Activated naive CD8-positive, alpha-beta T cell treated with anti-CD3 and anti-CD28 coated beads, Interleukin-2, amount 50 U/mL, for 24 hours (primary cell): ENCODE results near the gene MAP4K5.

Experiments
- ATAC-seq: fragments of 150-1000 bp; cut with Tn5 transposase; one replicate; pipeline ENCODE4 v1.10.0; 2021
- DNase-seq: peaks from one replicate; pipeline ENCODE4 v3.0.0; 2021
- H3K27ac Mint-ChIP-seq: one replicate; pipeline ENCODE4 v1.8.0; 2021; ENCODE audit warnings: mild to moderate bottlenecking, mixed read lengths
- H3K27me3 Mint-ChIP-seq: one replicate; pipeline ENCODE4 v1.8.0; 2021; ENCODE audit warnings: mixed read lengths
- H3K36me3 Mint-ChIP-seq: one replicate; pipeline ENCODE4 v1.8.0; 2021; ENCODE audit warnings: low read depth, mixed read lengths
- H3K4me1 Mint-ChIP-seq: one replicate; pipeline ENCODE4 v1.8.0; 2021; ENCODE audit warnings: mixed read lengths
- H3K4me3 Mint-ChIP-seq: one replicate; pipeline ENCODE4 v1.8.0; 2021; ENCODE audit warnings: mild to moderate bottlenecking, moderate library complexity, mixed read lengths
- H3K9me3 Mint-ChIP-seq: one replicate; pipeline ENCODE4 v1.8.0; 2021; ENCODE audit warnings: mixed read lengths

The MAP4K5 gene

GRCh38 chr14:50389668-50390441 lies 142.5 kb downstream of the MAP4K5 start:
- no peak overlapping the region for H3K4me3 Mint-ChIP-seq
- H3K9me3 Mint-ChIP-seq: no peaks in the 10 kb centered on the region
- no peaks in the 10 kb centered on the region for H3K27me3 Mint-ChIP-seq
- no peaks in the 10 kb centered on the region for H3K4me1 Mint-ChIP-seq
- DNase-seq: no peak
- no peaks in the 10 kb centered on the region for H3K36me3 Mint-ChIP-seq
- ATAC-seq: no peak
- H3K27ac Mint-ChIP-seq: no peak overlapping the region

- no peak for DNase-seq
- ATAC-seq: no peak
- Mint-ChIP-seq H3K27me3 (no peaks in the 10 kb centered on the region), H3K27ac (no peak overlapping the region), H3K4me3 (no peak overlapping the region), H3K36me3 (no peaks in the 10 kb centered on the region), H3K9me3 (no peaks in the 10 kb centered on the region), H3K4me1 (no peaks in the 10 kb centered on the region)
These were observed 144.0 kb downstream of the MAP4K5 start for GRCh38 chr14:50388256-50388931.

- no peak for DNase-seq
- Mint-ChIP-seq H3K36me3 (no peaks in the 10 kb centered on the region), H3K9me3 (no peaks in the 10 kb centered on the region), H3K27me3 (no peaks in the 10 kb centered on the region), H3K4me1 (no peaks in the 10 kb centered on the region), H3K27ac (no peak overlapping the region), H3K4me3 (no peak overlapping the region)
- ATAC-seq: no peak
These were observed 144.8 kb downstream of the MAP4K5 start for GRCh38 chr14:50387548-50387947.

GRCh38 chr14:50383618-50384225 lies 148.6 kb downstream of the MAP4K5 start:
- H3K36me3 Mint-ChIP-seq: no peaks in the 10 kb centered on the region
- H3K4me3 Mint-ChIP-seq: no peak overlapping the region
- ATAC-seq (no peak), DNase-seq (no peak)
- H3K27ac Mint-ChIP-seq: no peak overlapping the region
- no peaks in the 10 kb centered on the region for H3K4me1 Mint-ChIP-seq
- H3K27me3 Mint-ChIP-seq: no peaks in the 10 kb centered on the region
- H3K9me3 Mint-ChIP-seq: no peaks in the 10 kb centered on the region

- DNase-seq: no peak
- no peak overlapping the region for H3K4me3 Mint-ChIP-seq
- no peaks in the 10 kb centered on the region for H3K9me3 Mint-ChIP-seq
- H3K27me3 Mint-ChIP-seq: no peaks in the 10 kb centered on the region
- no peaks in the 10 kb centered on the region for H3K4me1 Mint-ChIP-seq
- no peak for ATAC-seq
- no peaks in the 10 kb centered on the region for H3K36me3 Mint-ChIP-seq
- no peak overlapping the region for H3K27ac Mint-ChIP-seq
These were observed 150.5 kb downstream of the MAP4K5 start for GRCh38 chr14:50381823-50382287.

GRCh38 chr14:50381008-50381407 lies 151.4 kb downstream of the MAP4K5 start:
- no peaks in the 10 kb centered on the region for H3K4me1 Mint-ChIP-seq
- no peak for DNase-seq
- H3K27ac Mint-ChIP-seq: no peak overlapping the region
- no peaks in the 10 kb centered on the region for H3K27me3 Mint-ChIP-seq
- no peak overlapping the region for H3K4me3 Mint-ChIP-seq
- no peaks in the 10 kb centered on the region for H3K9me3 Mint-ChIP-seq
- ATAC-seq: no peak
- no peaks in the 10 kb centered on the region for H3K36me3 Mint-ChIP-seq

- H3K36me3 Mint-ChIP-seq: no peaks in the 10 kb centered on the region
- no peaks in the 10 kb centered on the region for H3K9me3 Mint-ChIP-seq
- ATAC-seq: no peak
- H3K4me3 Mint-ChIP-seq: no peak overlapping the region
- no peak overlapping the region for H3K27ac Mint-ChIP-seq
- no peaks in the 10 kb centered on the region for H3K4me1 Mint-ChIP-seq
- no peak for DNase-seq
- no peaks in the 10 kb centered on the region for H3K27me3 Mint-ChIP-seq
These were observed 151.9 kb downstream of the MAP4K5 start for GRCh38 chr14:50380455-50380854.

GRCh38 chr14:50379563-50379962 lies 152.8 kb downstream of the MAP4K5 start:
- Mint-ChIP-seq H3K9me3 (no peaks in the 10 kb centered on the region), H3K4me1 (no peaks in the 10 kb centered on the region), H3K4me3 (no peak overlapping the region), H3K36me3 (no peaks in the 10 kb centered on the region), H3K27ac (no peak overlapping the region), H3K27me3 (no peaks in the 10 kb centered on the region)
- ATAC-seq (no peak), DNase-seq (no peak)

GRCh38 chr14:50377550-50378085 lies 154.8 kb downstream of the MAP4K5 start:
- ATAC-seq (no peak), DNase-seq (no peak)
- H3K27ac Mint-ChIP-seq: no peak overlapping the region
- H3K4me1 Mint-ChIP-seq: peaks cover 2% of the 10 kb centered on the region
- H3K36me3 Mint-ChIP-seq: no peaks in the 10 kb centered on the region
- no peaks in the 10 kb centered on the region for H3K9me3 Mint-ChIP-seq
- H3K4me3 Mint-ChIP-seq: no peak overlapping the region
- no peaks in the 10 kb centered on the region for H3K27me3 Mint-ChIP-seq

GRCh38 chr14:50375760-50376159 lies 156.6 kb downstream of the MAP4K5 start:
- ATAC-seq (no peak), DNase-seq (no peak)
- Mint-ChIP-seq H3K9me3 (no peaks in the 10 kb centered on the region), H3K36me3 (no peaks in the 10 kb centered on the region), H3K4me3 (no peak overlapping the region), H3K27me3 (no peaks in the 10 kb centered on the region), H3K4me1 (peaks cover 2% of the 10 kb centered on the region), H3K27ac (no peak overlapping the region)

- no peak for DNase-seq
- H3K4me1 Mint-ChIP-seq: peaks cover 2% of the 10 kb centered on the region
- no peaks in the 10 kb centered on the region for H3K27me3 Mint-ChIP-seq
- no peaks in the 10 kb centered on the region for H3K9me3 Mint-ChIP-seq
- no peaks in the 10 kb centered on the region for H3K36me3 Mint-ChIP-seq
- H3K4me3 Mint-ChIP-seq: no peak overlapping the region
- H3K27ac Mint-ChIP-seq: no peak overlapping the region
- no peak for ATAC-seq
These were observed 158.4 kb downstream of the MAP4K5 start for GRCh38 chr14:50373959-50374358.

- Mint-ChIP-seq H3K27me3 (no peaks in the 10 kb centered on the region), H3K4me1 (peaks cover 11% of the 10 kb centered on the region), H3K36me3 (no peaks in the 10 kb centered on the region), H3K27ac (no peak overlapping the region), H3K9me3 (no peaks in the 10 kb centered on the region), H3K4me3 (no peak overlapping the region)
- DNase-seq (no peak), ATAC-seq (no peak)
These were observed 160.8 kb downstream of the MAP4K5 start for GRCh38 chr14:50371546-50371945.
